ENCODE measurements around the gene SNX27. TPM values are rescaled to one million over a fixed set of nuclear protein-coding genes. Genes with fewer than 3 reads are reported as not detected.

SNX27 gene
- polyA plus RNA-seq (2012; ENCODE audit: low read depth, missing spikeins), result 2.6 TPM

DNA sequence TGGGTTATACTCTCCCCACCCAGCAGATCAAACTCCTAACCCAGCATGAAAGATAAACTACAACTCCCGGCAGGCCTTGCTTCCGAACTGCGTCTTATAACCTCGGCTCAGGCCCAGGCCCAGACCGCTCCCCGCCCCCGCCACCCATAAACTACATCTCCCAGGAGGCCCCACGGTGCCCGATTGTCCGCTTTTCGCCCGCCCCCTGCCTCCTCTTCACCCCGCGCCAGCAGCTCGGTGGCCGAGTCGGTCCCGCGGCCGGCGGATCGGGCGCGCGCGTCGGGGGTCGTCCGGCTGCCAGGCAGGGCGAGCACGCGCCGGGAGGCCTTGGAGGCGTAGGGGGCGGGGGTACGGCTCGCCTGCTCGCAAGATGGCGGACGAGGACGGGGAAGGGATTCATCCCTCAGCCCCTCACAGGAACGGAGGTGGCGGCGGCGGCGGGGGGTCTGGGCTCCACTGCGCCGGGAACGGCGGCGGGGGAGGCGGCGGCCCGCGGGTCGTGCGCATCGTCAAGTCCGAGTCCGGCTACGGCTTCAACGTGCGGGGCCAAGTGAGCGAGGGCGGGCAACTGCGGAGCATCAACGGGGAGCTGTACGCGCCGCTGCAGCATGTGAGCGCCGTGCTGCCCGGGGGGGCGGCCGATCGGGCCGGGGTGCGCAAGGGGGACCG lies at the start of gene SNX27:
Gene SNX27, plus strand, starts transcription at position 219 of the 669 bp plus-strand sequence. Its CDS starts 152 bp downstream, at position 371.
- no peak for TF ChIP-seq POLR2AphosphoS5 (IDR thresholded peaks at IDR 0.05; ENCODE audit: low read depth, low read length)
- TF ChIP-seq POLR2A (IDR thresholded peaks at IDR 0.05; ENCODE audit: low read depth, low read length), result no peak
- TF ChIP-seq POU2F2 (IDR thresholded peaks at IDR 0.05; ENCODE audit: low read depth, low read length), result no peak
- no peak for TF ChIP-seq TAF1 (IDR thresholded peaks at IDR 0.05; ENCODE audit: low read depth, low read length)
- no peak for TF ChIP-seq SPI1 (IDR thresholded peaks at IDR 0.05; ENCODE audit: low read depth, low read length)
- TF ChIP-seq PAX5 (IDR thresholded peaks at IDR 0.05; ENCODE audit: insufficient read depth, low read length, severe bottlenecking), result no peak
- DNase-seq (ENCODE audit: insufficient read length, low spot score) (peak; percentile 91), FAIRE-seq (peak; percentile 90)

DNA sequence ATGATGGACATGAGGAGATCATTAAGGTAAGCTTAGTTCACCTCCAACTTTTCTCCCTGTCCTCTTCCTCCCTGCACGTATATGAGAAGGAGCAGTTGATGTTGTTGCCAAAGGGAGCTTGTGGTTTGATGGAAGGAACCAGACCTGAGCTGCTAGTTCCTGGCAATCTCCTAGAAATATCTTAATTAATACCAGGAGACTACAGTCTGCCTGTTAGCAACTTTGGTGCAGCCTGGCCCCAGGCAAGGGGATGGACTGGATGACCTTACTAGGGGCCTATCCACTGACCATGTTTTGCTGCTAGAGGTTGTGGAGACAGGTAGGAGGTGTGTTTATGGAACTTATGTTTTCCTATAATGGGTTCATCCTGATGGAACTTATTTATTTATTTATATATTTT lies 49.2 kb upstream of the SNX27 start:
- DNase-seq (ENCODE audit: insufficient read length, low spot score) (no peak), FAIRE-seq (no peak)
- TF ChIP-seq POLR2AphosphoS5 (IDR thresholded peaks at IDR 0.05; ENCODE audit: low read depth, low read length) (no peak), SPI1 (IDR thresholded peaks at IDR 0.05; ENCODE audit: low read depth, low read length) (no peak), TAF1 (IDR thresholded peaks at IDR 0.05; ENCODE audit: low read depth, low read length) (no peak), PAX5 (IDR thresholded peaks at IDR 0.05; ENCODE audit: insufficient read depth, low read length, severe bottlenecking) (no peak), POLR2A (IDR thresholded peaks at IDR 0.05; ENCODE audit: low read depth, low read length) (no peak)

DNA sequence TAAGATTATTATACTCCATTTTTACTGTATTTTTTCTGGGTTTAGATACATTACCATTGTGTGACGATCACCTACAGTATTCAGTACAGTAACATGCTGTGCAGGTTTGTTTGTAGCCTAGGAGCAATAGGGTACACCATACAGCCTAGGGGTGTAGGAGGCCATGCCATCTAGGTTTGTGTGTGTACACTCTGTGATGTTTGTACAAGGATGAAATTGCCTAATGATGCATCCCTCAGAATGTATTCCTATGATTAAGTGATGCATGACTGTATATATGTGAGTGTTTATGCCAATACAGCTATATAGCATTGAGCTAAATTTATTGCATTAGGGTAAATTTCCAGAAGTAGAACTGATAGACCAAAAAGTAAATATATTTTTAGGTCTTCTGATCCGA lies 48.5 kb upstream of the SNX27 start:
- FAIRE-seq (no peak), DNase-seq (ENCODE audit: insufficient read length, low spot score) (no peak)
- no peak for TF ChIP-seq SPI1 (IDR thresholded peaks at IDR 0.05; ENCODE audit: low read depth, low read length)
- no peak for TF ChIP-seq POLR2A (IDR thresholded peaks at IDR 0.05; ENCODE audit: low read depth, low read length)
- TF ChIP-seq TAF1 (IDR thresholded peaks at IDR 0.05; ENCODE audit: low read depth, low read length), result no peak
- TF ChIP-seq PAX5 (IDR thresholded peaks at IDR 0.05; ENCODE audit: insufficient read depth, low read length, severe bottlenecking), result no peak
- TF ChIP-seq POU2F2 (IDR thresholded peaks at IDR 0.05; ENCODE audit: low read depth, low read length), result no peak
- TF ChIP-seq POLR2AphosphoS5 (IDR thresholded peaks at IDR 0.05; ENCODE audit: low read depth, low read length), result no peak

DNA sequence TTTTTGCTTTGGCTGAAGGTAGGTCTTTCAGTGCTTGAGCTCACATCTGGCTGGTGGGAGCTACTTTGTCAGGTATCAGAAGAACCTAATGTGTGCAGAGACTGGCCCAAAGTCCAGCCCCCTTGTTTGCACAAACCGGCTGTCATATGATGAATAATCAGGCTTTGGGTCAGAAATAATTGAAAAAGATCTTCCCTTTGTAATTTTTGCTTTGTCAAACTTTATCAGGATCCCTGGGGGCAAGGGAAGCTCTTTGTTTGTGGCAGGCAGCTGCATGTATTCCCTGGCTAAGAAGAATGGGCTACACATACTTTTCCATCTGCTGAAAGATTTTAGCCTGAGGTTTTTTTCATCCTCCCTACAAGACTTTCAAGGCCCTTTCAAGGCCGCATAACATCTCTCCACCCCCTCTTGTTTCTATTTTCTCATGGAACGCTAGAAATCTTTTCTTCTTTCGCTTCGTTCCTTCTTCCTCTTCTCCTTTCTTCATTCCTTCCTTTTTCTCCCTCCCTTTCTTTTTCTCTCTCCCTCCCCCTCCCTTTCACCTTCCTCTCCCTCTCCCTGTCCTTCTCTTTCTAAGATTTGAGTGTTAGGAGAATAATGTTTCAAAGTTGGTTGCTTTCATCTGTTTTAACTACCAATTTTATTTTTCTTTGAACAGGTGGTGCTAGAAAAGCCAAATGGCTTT lies 46.2 kb upstream of the SNX27 start:
- DNase-seq (ENCODE audit: insufficient read length, low spot score), result no peak
- no peak for FAIRE-seq
- TF ChIP-seq TAF1 (IDR thresholded peaks at IDR 0.05; ENCODE audit: low read depth, low read length), result no peak

GRCh38 chr1:151568626-151569088 lies 43.2 kb upstream of the SNX27 start:
- no peak for TF ChIP-seq SPI1 (IDR thresholded peaks at IDR 0.05; ENCODE audit: low read depth, low read length)
- FAIRE-seq (no peak), DNase-seq (ENCODE audit: insufficient read length, low spot score) (no peak)

- DNase-seq (ENCODE audit: insufficient read length, low spot score) (no peak), FAIRE-seq (no peak)
- no peak for TF ChIP-seq SPI1 (IDR thresholded peaks at IDR 0.05; ENCODE audit: low read depth, low read length)
- no peak for TF ChIP-seq TAF1 (IDR thresholded peaks at IDR 0.05; ENCODE audit: low read depth, low read length)
- TF ChIP-seq PAX5 (IDR thresholded peaks at IDR 0.05; ENCODE audit: insufficient read depth, low read length, severe bottlenecking), result no peak
- TF ChIP-seq POU2F2 (IDR thresholded peaks at IDR 0.05; ENCODE audit: low read depth, low read length), result no peak
Observed at GRCh38 chr1:151570819-151571218, 41.0 kb upstream of the SNX27 start.

- no peak for TF ChIP-seq POLR2AphosphoS5 (IDR thresholded peaks at IDR 0.05; ENCODE audit: low read depth, low read length)
- TF ChIP-seq PAX5 (IDR thresholded peaks at IDR 0.05; ENCODE audit: insufficient read depth, low read length, severe bottlenecking), result no peak
- no peak for TF ChIP-seq POU2F2 (IDR thresholded peaks at IDR 0.05; ENCODE audit: low read depth, low read length)
- no peak for TF ChIP-seq TAF1 (IDR thresholded peaks at IDR 0.05; ENCODE audit: low read depth, low read length)
- TF ChIP-seq SPI1 (IDR thresholded peaks at IDR 0.05; ENCODE audit: low read depth, low read length), result no peak
- no peak for TF ChIP-seq POLR2A (IDR thresholded peaks at IDR 0.05; ENCODE audit: low read depth, low read length)
- DNase-seq (ENCODE audit: insufficient read length, low spot score) (no peak), FAIRE-seq (no peak)
Observed at GRCh38 chr1:151574575-151575529, 37.0 kb upstream of the SNX27 start.

- DNase-seq (ENCODE audit: insufficient read length, low spot score) (no peak), FAIRE-seq (no peak)
- TF ChIP-seq SPI1 (IDR thresholded peaks at IDR 0.05; ENCODE audit: low read depth, low read length) (no peak), POLR2AphosphoS5 (IDR thresholded peaks at IDR 0.05; ENCODE audit: low read depth, low read length) (no peak), PAX5 (IDR thresholded peaks at IDR 0.05; ENCODE audit: insufficient read depth, low read length, severe bottlenecking) (no peak), POLR2A (IDR thresholded peaks at IDR 0.05; ENCODE audit: low read depth, low read length) (no peak), POU2F2 (IDR thresholded peaks at IDR 0.05; ENCODE audit: low read depth, low read length) (no peak), TAF1 (IDR thresholded peaks at IDR 0.05; ENCODE audit: low read depth, low read length) (no peak)
Observed at GRCh38 chr1:151577173-151577572, 34.7 kb upstream of the SNX27 start.

- no peak for FAIRE-seq
- no peak for DNase-seq (ENCODE audit: insufficient read length, low spot score)
- TF ChIP-seq POU2F2 (IDR thresholded peaks at IDR 0.05; ENCODE audit: low read depth, low read length) (no peak), PAX5 (IDR thresholded peaks at IDR 0.05; ENCODE audit: insufficient read depth, low read length, severe bottlenecking) (no peak), SPI1 (IDR thresholded peaks at IDR 0.05; ENCODE audit: low read depth, low read length) (no peak), POLR2AphosphoS5 (IDR thresholded peaks at IDR 0.05; ENCODE audit: low read depth, low read length) (no peak), POLR2A (IDR thresholded peaks at IDR 0.05; ENCODE audit: low read depth, low read length) (no peak), TAF1 (IDR thresholded peaks at IDR 0.05; ENCODE audit: low read depth, low read length) (no peak)
Observed at GRCh38 chr1:151578941-151579340, 32.9 kb upstream of the SNX27 start.
